GM19395 (cell line): ENCODE data around the gene MYO16.

Experiments used
- ATAC-seq: cut with Tn5 transposase; IDR thresholded peaks from one replicate; pipeline ENCODE4 v1.9.1; 2021; ENCODE audit warnings: mild to moderate bottlenecking, moderate library complexity; ENCODE audit not compliant: unreplicated experiment

Gene MYO16

DNA sequence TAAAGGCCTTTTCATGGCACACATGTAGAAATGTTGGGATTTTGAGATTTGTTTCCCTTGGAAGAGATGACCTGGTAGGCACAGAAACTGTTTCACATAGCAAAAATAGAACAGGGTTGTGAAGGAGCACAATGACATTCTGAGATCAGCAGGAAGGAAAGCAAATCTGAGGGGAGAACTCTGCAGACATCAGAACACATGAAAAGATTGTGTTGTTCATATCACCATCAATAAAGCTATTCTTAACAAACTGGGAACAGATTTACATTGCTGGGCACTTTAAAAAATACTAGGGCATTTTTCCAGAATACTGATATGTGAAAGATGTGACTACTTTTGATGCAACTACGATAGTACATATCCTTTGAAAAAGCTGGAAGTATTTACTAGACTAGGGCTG is 481.7 kb downstream of the MYO16 start:
- ATAC-seq, result no peak

- ATAC-seq, result peak; percentile 83
These were observed 484.0 kb downstream of the MYO16 start for GRCh38 chr13:109113427-109113826.

- ATAC-seq, result no peak
These were observed 484.8 kb downstream of the MYO16 start for GRCh38 chr13:109114162-109114561.

GRCh38 chr13:109114991-109115390 is 485.6 kb downstream of the MYO16 start:
- no peak for ATAC-seq

DNA sequence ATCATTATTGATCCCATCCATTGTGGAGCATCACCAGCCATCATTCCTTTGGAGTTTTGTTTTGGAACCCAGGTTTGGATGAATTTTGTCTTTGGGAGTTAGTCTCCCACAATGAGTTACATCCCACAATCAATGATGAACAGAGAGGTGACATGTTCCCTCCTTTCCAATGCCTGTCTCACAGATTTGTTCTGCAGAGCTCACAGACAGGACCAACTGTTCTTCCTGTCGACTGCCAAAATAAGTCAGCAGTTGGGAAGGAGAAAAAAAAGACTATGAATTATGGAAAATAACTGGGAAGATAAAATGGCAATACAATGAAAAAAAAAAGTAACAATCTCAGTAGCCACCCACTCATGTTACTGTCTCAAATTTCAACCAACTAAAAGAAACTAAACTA is 489.1 kb downstream of the MYO16 start:
- ATAC-seq, result no peak

GRCh38 chr13:109119896-109120295 is 490.5 kb downstream of the MYO16 start:
- ATAC-seq, result no peak

DNA sequence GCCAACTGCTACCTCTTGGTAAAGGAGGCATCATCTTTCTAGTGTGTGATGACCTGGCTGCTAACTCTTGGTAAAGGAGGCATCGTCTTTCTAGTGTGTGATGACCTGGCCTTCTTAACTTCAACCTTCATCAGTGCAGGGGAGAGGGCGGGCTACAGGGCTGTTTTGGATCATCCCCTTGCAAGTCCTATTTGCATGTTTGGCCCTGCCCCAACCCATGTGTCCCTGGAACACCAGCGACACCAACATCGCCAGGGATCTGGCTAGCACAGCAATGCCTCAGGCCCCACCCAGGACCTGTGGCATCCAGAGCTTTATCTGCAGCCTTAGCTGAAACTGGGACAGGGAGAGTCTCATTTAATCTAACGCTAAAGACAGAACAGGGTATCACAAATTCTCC is 492.4 kb downstream of the MYO16 start:
- ATAC-seq, result no peak

DNA sequence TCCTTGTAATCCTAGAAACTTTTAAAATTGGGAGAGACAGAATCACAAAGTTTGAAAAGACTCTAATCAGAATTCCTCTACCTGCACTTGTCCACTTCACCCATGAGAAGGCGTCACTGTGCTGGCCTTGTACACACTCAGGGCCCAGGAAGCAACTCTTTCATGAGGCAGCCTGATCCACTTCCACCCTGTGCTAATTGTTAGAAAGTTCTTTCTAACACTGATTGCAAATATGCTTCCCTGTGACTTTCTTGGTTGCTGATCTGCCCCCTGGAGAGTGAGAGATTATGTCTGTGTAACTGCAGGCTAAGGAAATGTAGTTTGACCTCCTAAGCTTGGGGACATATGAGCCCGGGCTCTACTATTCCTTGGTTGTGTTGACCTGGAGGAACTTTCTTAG is 494.6 kb downstream of the MYO16 start:
- no peak for ATAC-seq

GRCh38 chr13:109126178-109126577 is 496.8 kb downstream of the MYO16 start:
- ATAC-seq, result no peak

- ATAC-seq, result no peak
These were observed 497.7 kb downstream of the MYO16 start for GRCh38 chr13:109126891-109127641.

DNA sequence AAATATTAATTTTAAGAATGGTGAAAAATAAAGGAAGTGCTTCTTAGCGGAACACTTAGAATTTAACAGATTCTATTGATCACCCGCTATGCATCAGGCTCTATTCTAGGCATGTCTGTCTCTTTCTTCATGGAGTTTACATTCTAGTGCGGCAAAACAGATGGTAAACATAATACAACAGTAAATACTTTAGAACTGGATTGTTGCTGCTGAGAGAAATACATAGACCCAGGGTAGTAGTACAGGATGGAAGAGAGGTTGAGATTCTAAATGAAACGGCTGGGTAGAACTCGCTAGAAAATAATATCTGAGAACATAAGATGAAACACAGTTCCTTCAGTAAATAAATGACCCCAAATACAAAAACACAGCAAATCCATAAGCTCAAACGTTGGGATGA is 498.7 kb downstream of the MYO16 start:
- no peak for ATAC-seq

DNA sequence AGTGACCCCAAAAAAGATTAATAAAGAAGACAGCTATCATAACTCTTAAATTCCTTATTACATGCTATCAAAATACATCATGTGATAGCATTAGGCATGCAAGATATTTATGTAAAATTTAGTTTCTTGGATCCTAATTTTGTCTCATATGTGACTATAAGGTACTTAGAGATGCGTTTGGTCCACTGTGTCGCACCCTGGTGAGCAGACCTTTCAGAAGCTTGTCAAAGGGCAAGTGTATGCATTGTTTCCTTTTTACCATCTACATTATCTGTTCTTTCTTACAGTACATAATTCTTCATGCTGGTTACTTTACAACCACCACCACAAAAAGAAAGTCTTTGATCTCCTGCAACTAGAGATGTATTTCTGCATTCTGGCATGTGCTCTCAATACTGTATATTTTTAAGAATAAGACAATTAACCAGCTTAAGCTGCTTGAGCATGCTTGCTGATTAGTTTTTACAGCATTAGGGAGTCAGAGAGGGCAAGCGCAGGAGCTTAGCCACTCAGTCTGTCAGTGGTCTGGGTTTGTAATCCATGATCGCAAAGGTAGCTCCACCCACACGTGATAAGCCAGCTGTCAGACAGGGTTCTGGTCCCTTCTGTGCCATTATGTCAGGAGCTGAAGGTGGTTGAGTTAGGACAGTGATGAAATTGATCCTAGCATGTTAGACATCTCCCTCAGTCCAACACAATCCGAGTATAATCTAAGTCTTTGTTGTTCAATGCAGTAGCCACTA is 500.9 kb downstream of the MYO16 start:
- no peak for ATAC-seq

DNA sequence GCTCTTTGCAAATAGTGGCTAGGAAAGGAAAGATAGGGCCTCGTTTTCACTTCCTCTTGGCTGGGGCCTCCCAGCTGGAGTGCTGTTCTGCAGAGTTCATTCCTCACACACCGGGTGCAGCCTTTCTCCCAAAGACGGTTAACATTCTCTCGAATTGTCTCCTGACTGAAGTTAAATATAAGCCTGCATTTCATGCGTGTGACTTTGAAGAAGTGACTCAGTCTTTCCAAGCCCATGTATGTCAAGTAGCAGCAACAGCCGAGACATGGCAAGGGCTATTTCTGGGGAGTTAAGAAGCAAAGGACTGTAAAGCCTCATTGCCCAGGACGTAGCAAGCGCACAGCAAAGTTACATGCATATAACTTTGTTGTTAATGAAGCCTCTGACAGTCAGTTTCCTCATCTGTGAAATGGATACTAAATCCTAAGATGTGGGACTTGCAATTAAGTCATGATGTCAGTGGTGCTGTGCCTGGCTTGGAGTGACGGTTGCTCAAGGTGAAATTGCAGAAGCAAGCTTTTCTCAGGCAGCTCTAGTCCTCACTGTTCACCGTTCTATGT is 502.4 kb downstream of the MYO16 start:
- peak; percentile 92 for ATAC-seq

- ATAC-seq, result no peak
These were observed 505.6 kb downstream of the MYO16 start for GRCh38 chr13:109135018-109135417.

DNA sequence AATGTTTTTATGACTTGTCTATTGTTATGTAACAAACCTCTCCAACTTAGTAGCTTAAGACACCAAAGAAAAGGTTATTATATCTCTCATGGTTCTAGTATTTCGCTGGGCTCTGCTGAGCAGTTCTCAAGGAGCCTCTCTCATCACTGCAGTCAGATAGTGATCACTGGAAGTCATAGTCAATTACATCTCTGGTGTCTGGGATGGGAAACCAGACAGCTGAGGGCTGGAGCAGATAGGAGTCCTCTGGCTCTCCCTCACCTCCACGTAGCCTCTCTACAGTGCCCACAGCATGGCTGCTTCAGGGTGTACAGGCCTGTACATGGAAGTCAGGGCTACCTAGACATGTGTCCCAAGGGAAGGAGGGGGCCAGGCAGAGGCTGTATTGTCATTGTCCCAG is 507.5 kb downstream of the MYO16 start:
- no peak for ATAC-seq

DNA sequence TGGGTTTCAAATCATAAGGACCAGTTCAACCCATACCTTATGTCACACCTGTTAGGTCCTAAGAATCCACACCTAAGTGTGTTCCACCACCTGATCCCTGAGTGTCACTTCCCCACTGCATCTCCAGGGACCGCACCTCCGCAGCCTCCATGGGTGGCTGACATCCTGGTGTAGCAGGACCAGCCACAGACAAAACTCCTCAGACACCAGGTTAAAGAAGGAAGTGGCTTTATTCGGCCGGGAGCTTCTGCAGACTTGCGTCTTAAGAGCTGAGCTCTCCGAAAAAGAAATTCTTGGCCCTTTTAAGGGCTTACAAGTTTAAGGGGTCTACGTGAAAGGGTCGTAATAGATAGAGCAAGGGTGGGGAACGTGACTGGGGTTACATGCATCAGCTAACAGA is 509.9 kb downstream of the MYO16 start:
- no peak for ATAC-seq

GRCh38 chr13:109140054-109140453 is 510.6 kb downstream of the MYO16 start:
- no peak for ATAC-seq

DNA sequence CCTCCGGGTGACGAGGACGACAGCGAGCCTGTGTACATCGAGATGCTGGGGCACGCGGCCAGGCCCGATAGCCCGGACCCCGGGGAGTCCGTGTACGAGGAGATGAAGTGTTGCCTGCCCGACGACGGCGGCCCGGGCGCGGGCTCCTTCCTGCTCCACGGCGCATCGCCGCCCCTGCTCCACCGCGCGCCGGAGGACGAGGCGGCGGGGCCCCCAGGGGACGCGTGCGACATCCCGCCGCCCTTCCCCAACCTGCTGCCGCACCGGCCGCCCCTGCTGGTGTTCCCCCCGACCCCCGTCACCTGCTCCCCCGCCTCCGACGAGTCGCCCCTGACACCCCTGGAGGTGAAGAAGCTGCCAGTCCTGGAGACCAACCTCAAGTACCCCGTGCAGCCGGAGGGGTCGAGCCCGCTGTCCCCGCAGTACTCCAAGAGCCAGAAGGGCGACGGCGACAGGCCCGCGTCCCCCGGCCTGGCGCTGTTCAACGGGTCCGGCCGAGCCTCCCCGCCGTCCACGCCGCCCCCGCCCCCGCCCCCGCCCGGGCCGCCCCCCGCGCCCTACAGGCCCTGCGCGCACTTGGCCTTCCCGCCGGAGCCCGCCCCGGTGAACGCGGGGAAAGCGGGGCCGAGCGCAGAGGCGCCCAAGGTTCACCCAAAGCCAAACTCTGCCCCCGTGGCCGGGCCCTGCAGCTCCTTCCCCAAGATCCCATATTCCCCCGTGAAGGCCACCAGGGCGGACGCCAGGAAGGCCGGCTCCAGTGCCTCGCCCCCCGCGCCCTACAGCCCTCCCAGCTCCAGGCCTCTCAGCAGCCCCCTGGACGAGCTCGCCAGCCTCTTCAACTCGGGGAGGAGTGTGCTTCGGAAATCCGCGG is 511.3 kb downstream of the MYO16 start:
- ATAC-seq, result no peak

- ATAC-seq, result no peak
These were observed 512.3 kb downstream of the MYO16 start for GRCh38 chr13:109141706-109142105.

GRCh38 chr13:109144693-109145437 is 515.5 kb downstream of the MYO16 start:
- peak; percentile 20 for ATAC-seq
